GM10266 (cell line): Measurements from ENCODE around the gene CDC42BPA.

ENCODE experiments used
- DNase-seq: peaks from one replicate; pipeline ENCODE4 v3.0.0; 2012; ENCODE audit errors: extremely low spot score
- TF ChIP-seq, protein P1 (sequence below): IDR thresholded peaks from 2 replicates; pipeline ENCODE4 v1.5.1; 2012; ENCODE audit warnings: mild to moderate bottlenecking, low read depth; ENCODE audit not compliant: control insufficient read depth, insufficient read depth; ENCODE audit errors: missing control alignments

The CDC42BPA gene

DNA sequence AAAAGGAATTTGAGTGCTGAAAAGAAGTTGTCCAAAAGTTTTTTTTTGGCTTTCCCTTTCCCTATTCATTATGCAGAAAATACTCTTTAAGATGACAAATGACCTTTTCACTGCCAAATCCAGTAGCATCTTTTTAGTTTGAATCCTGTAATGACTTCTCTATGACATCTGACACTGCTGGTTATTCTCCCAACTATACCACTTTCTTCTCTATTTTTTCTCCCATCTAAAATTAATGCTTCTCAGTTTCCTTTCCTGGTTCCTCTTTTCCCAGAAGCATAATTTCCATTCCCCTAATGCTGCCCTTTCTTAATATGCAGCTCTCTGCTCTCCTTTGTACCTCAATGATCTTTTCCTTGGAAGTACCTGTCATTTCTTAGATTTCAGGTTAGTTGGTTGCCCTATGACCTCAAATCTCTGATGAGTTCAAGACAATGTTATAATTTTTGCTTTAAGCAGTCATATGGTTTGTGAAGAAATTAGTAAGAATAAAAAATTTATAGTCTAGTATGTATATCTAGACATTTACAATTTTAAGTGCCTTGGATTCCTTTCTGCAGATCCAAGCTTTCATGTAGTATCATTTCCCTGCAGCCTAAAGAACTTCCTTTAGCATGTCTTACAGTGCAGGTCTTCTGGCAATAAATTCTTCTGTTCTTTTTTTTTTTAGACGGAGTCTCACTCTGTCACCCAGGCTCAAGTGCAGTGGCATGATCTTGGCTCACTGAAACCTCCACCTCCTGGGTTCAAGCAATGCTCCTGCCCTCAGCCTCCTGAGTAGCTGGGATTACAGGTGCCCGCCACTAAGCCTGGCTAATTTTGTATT is 150.8 kb downstream of the CDC42BPA start:
- TF ChIP-seq, protein P1, sequence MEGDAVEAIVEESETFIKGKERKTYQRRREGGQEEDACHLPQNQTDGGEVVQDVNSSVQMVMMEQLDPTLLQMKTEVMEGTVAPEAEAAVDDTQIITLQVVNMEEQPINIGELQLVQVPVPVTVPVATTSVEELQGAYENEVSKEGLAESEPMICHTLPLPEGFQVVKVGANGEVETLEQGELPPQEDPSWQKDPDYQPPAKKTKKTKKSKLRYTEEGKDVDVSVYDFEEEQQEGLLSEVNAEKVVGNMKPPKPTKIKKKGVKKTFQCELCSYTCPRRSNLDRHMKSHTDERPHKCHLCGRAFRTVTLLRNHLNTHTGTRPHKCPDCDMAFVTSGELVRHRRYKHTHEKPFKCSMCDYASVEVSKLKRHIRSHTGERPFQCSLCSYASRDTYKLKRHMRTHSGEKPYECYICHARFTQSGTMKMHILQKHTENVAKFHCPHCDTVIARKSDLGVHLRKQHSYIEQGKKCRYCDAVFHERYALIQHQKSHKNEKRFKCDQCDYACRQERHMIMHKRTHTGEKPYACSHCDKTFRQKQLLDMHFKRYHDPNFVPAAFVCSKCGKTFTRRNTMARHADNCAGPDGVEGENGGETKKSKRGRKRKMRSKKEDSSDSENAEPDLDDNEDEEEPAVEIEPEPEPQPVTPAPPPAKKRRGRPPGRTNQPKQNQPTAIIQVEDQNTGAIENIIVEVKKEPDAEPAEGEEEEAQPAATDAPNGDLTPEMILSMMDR: no peak
- DNase-seq: no peak

DNA sequence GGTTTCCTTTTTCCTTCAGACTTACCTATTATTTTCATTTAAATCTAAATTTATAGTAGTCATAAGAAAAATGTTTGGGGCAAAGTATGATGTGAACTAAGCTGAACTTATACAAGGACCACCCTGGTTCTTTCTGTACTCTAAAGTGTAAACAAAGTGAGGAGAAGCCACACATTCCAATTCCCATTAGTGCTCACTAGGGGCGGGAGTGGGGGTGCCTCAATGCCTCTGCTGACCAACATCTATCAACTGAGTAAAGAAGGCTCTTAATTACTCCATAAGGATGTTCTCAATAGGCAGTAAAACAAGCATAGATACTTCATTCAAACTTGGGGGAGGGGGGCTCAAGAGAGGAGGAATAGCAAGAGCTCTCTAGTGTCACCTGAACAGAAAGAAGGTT is 151.7 kb downstream of the CDC42BPA start:
- TF ChIP-seq, protein P1: no peak
- no peak for DNase-seq

DNA sequence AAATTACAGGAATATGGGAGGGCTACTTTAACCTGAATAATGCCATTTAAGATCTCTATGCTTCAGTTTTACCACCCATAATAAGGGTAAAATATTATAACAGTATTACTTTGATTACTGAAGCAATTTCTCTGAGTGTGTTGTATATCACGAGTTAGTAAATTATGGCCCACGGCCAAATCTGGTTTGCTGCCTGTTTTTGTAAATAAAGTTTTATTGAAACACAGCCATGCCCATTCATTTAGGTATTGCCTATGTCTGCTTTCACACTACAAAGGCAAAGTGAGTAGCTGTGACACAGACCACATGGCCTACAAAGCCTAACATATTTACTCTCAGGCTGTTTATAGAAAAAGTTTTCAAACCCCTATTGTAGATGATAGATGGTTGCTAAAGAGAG is 156.8 kb downstream of the CDC42BPA start:
- no peak for DNase-seq
- TF ChIP-seq, protein P1: no peak

DNA sequence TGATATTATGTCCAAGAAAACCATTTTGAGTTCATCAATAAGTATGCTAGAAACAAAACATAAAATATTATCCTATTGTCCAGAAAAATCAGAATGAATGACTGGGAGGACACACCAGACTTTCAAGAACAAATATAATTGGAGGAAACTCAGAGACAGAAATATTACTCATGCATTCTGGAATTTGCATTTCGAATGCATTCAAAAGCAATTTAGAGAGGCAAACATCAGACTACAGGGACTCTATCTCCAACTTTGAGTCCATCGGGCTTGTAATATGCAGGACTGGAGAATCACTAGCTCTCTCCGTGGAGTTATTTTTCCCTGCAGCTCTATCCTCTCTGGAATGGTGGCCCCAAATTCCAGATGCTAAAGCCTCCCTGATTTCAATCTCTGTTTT is 161.8 kb downstream of the CDC42BPA start:
- TF ChIP-seq, protein P1: no peak
- no peak for DNase-seq

DNA sequence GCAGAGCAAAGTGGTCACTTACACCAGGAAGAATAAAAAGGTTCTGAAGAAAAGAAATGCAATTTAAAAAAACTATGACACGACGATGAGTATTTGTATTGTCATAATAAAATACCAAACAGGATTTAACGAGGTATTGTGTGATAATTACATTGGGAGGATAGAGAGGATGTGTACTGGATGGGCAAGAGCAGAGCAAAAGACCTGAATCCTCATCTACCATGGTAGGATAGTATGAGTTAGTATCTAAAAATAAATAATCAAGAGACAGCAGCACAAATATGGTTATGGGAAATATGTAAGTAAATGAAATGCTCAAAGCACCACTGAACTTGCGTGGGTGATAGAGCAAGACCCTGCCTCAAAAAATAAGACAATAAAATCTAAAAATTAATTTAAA is 162.6 kb downstream of the CDC42BPA start:
- DNase-seq: no peak
- TF ChIP-seq, protein P1: no peak

DNA sequence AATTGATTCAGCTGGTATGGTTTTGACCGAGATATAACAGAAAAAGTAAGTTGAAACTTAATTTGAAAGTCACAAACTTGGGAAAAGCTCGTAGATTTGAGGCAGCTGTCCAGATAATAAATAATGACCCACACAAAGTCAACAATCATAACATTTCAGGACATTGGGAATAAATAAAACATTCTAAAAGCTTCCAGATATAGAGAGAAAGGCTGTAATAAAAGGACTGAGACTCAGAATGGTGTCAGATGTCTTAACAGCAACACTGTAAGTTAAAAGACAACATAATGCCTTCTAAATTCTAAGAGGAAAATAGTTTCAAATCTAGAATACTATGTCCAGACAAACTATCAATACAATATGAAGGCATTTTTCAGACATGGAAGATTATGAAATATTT is 163.3 kb downstream of the CDC42BPA start:
- DNase-seq: no peak
- TF ChIP-seq, protein P1: no peak

DNA sequence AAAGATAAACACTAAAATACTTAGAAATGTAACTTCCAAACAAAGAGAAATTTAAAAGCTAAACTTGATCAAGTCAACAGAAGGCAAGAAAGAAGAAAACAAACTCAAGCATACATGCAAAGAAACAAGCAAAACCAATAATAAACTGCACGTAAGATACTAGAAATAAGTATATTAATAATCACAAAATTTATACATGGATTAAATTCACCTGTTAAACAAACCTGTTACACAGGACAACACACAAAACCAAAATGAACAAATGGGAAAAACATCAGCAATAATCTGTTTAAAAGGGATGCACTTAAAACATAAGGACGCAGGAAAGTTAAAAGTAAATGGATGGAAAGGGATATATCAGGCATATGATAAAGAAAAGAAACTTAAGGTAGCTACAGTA is 165.8 kb downstream of the CDC42BPA start:
- no peak for DNase-seq
- TF ChIP-seq, protein P1: no peak
